ENCODE data around the gene ST3GAL3. TPM values are rescaled to one million over a fixed set of nuclear protein-coding genes. Genes with fewer than 3 reads are reported as not detected.
A peak's percentile ranks its signal among the peaks of the same experiment; 100 is the strongest.

The ST3GAL3 gene
- total RNA-seq, 1 donor from 2014 or later, result 25.1 TPM

DNA sequence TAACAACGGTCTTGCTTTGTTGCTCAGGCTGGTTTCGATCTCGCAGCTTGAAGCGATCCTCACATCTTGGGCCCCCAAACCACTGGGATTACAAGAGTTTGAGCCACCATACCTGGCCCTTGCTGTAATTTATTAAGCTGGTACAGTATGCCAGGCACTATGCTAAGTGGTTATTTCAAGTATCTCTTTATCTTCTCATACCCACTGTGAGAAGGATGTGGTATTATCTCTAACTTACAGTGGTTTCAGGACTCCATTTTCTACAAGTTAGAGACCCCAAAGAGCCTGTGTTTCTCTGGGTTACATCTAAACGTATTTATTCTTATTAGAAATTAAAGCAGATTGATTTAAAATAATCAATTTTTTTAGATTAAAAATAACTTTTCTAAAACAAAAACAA, 8.1 kb upstream of the ST3GAL3 start:
- Histone ChIP-seq H3K4me1 (ENCODE audit: control insufficient read depth in 3 of 3, insufficient read depth in 3 of 3, low read length in 3 of 3) (peaks cover 0 to under 1% (median 0%) of the 10 kb centered on the region in 3 donors), H3K27me3 (ENCODE audit: control insufficient read depth in 3 of 3, insufficient read depth in 3 of 3, low read length in 3 of 3) (no peaks in the 10 kb centered on the region), H3K27ac (ENCODE audit: low read depth, low read length) (no peak overlapping the region), H3K9me3 (ENCODE audit: control insufficient read depth in 3 of 3, low read length in 3 of 3) (no peaks in the 10 kb centered on the region), H3K36me3 (ENCODE audit: control insufficient read depth in 3 of 3, insufficient read depth in 3 of 3, low read length in 3 of 3) (peaks cover 72 to 85% (median 83%) of the 10 kb centered on the region in 3 donors), H3K4me3 (ENCODE audit: low read length in 3 of 3) (no peak overlapping the region), H3K9ac (ENCODE audit: low read depth in 1 of 3, low read length in 3 of 3) (no peak overlapping the region)

DNA sequence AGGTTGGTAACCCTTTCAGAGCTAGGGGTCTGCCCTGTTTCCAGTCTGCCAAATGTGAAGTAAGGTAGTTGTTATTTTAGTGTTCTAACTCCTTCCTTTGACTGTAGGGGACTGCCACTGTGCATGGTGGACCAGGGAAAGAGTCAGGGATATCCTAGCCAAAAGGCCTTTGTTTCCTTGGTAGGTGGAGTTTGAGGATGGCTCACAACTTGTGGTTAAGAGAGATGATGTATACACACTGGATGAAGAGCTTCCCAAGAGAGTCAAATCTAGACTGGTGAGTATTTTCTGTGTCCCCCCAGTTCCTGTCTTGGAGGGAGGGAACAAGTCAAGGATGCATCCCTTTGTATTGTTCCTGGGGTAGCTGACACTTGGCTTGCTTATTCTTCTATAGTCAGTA, 3.5 kb upstream of the ST3GAL3 start:
- Histone ChIP-seq H3K4me1 (ENCODE audit: control insufficient read depth in 3 of 3, insufficient read depth in 3 of 3, low read length in 3 of 3) (peaks cover 16 to 31% (median 27%) of the 10 kb centered on the region in 3 donors), H3K27me3 (ENCODE audit: control insufficient read depth in 3 of 3, insufficient read depth in 3 of 3, low read length in 3 of 3) (no peaks in the 10 kb centered on the region), H3K4me3 (ENCODE audit: low read length in 3 of 3) (no peak overlapping the region), H3K9me3 (ENCODE audit: control insufficient read depth in 3 of 3, low read length in 3 of 3) (no peaks in the 10 kb centered on the region), H3K9ac (ENCODE audit: low read depth in 1 of 3, low read length in 3 of 3) (no peak overlapping the region), H3K36me3 (ENCODE audit: control insufficient read depth in 3 of 3, insufficient read depth in 3 of 3, low read length in 3 of 3) (peaks cover 34 to 60% (median 52%) of the 10 kb centered on the region in 3 donors), H3K27ac (ENCODE audit: low read depth, low read length) (no peak overlapping the region)

DNA sequence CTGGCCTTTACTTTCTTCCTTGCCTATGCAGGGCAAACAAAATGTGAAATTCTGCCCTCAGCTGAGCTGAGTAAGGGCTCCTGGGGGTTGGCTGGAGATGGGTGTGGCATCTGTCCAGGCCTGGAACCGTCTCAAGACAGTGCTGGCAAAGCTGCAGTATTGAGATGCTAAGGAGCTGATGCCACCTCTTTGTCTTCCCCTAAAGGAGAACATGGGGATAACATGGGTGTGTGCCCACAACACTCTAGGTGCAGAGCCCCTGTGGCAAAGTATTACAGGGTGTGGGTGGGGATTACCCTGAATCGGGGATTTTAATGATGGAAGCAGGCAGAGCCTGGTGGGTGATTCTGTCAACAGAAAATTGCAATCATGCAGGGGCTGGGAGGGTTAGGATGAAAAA, 2.5 kb upstream of the ST3GAL3 start:
- H3K36me3 ChIP-seq (ENCODE audit: control insufficient read depth in 3 of 3, insufficient read depth in 3 of 3, low read length in 3 of 3), result peaks cover 33 to 56% (median 47%) of the 10 kb centered on the region in 3 donors
- no peaks in the 10 kb centered on the region for H3K9me3 ChIP-seq (ENCODE audit: control insufficient read depth in 3 of 3, low read length in 3 of 3)
- H3K4me1 ChIP-seq (ENCODE audit: control insufficient read depth in 3 of 3, insufficient read depth in 3 of 3, low read length in 3 of 3), result peaks cover 18 to 34% (median 27%) of the 10 kb centered on the region in 3 donors
- no peak overlapping the region for H3K4me3 ChIP-seq (ENCODE audit: low read length in 3 of 3)
- H3K9ac ChIP-seq (ENCODE audit: low read depth in 1 of 3, low read length in 3 of 3), result no peak overlapping the region
- no peak overlapping the region for H3K27ac ChIP-seq (ENCODE audit: low read depth, low read length)
- H3K27me3 ChIP-seq (ENCODE audit: control insufficient read depth in 3 of 3, insufficient read depth in 3 of 3, low read length in 3 of 3), result no peaks in the 10 kb centered on the region

DNA sequence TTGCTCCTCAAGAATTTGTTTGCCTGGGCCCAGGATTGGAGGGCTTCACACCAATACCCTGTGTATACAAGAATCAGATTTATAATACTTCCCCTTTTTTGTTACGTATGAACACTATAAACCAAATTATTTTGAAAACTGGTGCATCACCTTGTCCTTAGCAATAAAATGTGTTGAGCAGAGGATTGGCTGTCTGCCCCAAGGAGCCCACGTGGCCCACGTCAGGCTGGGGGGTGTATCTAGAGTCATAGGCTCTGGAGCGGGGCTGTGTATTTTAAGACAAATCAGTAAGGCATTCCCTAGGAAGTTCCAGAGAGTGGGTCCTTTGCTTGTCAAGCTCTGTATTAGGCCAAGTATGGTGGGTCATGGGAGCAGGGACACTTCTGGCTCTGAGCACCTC, 2.0 kb upstream of the ST3GAL3 start:
- peaks cover 18 to 34% (median 27%) of the 10 kb centered on the region in 3 donors for H3K4me1 ChIP-seq (ENCODE audit: control insufficient read depth in 3 of 3, insufficient read depth in 3 of 3, low read length in 3 of 3)
- no peak overlapping the region for H3K27ac ChIP-seq (ENCODE audit: low read depth, low read length)
- no peaks in the 10 kb centered on the region for H3K27me3 ChIP-seq (ENCODE audit: control insufficient read depth in 3 of 3, insufficient read depth in 3 of 3, low read length in 3 of 3)
- H3K9ac ChIP-seq (ENCODE audit: low read depth in 1 of 3, low read length in 3 of 3), result peak overlapping the region in 1 of 3 donors; percentile 25
- H3K4me3 ChIP-seq (ENCODE audit: low read length in 3 of 3), result no peak overlapping the region
- H3K36me3 ChIP-seq (ENCODE audit: control insufficient read depth in 3 of 3, insufficient read depth in 3 of 3, low read length in 3 of 3), result peaks cover 32 to 53% (median 42%) of the 10 kb centered on the region in 3 donors
- H3K9me3 ChIP-seq (ENCODE audit: control insufficient read depth in 3 of 3, low read length in 3 of 3), result no peaks in the 10 kb centered on the region

DNA sequence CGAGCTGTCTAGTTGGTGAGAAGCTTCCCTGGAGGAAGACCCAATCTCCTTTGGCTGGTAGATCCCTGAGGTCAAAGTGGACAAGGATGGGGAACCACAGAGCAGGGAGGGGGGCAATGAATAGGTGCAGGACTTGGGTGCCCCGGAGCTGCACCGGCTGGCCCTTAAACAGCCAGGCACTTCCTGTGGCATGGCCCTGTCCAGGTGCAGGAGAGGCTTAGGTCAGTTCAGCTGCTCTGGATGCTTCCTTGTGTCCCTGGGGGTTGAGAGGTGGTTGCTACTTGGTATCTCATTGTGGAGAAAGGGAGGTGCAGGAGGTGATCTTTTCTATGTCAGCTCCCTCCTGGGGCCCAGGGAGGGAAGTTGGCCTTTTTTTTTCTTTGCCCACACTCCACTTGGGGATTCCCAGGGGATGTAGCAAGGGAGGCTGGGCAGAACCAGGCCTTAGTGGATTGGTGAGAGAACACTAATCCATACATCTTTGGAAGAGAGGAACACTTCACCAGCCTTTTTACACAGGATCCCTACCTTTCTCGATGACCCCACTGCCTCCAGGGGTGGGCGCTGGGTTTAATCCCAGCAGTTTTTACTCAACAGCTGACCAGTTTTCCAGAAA, 1.2 kb upstream of the ST3GAL3 start:
- Histone ChIP-seq H3K4me3 (ENCODE audit: low read length in 3 of 3) (peak overlapping the region in 1 of 3 donors; percentile 96), H3K36me3 (ENCODE audit: control insufficient read depth in 3 of 3, insufficient read depth in 3 of 3, low read length in 3 of 3) (peaks cover 29 to 49% (median 40%) of the 10 kb centered on the region in 3 donors), H3K27ac (ENCODE audit: low read depth, low read length) (no peak overlapping the region), H3K27me3 (ENCODE audit: control insufficient read depth in 3 of 3, insufficient read depth in 3 of 3, low read length in 3 of 3) (no peaks in the 10 kb centered on the region), H3K4me1 (ENCODE audit: control insufficient read depth in 3 of 3, insufficient read depth in 3 of 3, low read length in 3 of 3) (peaks cover 18 to 35% (median 27%) of the 10 kb centered on the region in 3 donors), H3K9me3 (ENCODE audit: control insufficient read depth in 3 of 3, low read length in 3 of 3) (no peaks in the 10 kb centered on the region), H3K9ac (ENCODE audit: low read depth in 1 of 3, low read length in 3 of 3) (peak overlapping the region in 2 of 3 donors; percentile 87 to 94)

DNA sequence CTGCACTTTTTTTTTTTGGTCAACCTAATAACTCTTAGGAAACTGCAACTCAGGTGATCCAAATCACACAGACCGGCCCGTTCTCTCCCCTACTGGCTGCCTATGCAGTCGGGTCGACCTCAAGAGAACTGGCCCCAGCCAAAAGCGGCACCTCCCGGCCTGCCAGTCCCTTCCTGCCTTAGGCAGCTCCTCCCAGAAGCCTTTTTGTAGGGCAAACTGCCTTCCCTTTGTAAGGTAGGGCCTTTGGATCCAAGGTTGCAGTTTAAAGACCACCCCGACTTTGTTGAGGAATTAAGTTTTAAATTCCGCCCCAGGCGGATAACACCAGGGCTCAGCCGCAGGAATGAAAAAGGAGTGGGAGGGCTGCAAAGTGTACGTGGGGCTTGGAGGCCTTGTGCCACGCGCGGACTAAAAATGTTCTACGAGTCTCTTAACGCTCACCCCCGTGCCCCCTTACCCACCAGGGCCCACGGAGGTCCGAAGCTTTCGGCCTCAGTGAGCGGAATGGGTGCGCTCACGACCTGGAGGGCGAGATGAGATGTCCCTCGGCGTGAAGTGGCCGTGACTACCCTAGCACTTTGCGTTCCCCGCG, 642 bp upstream of the ST3GAL3 start:
- H3K27ac ChIP-seq (ENCODE audit: low read depth, low read length), result peak overlapping the region; percentile 88

DNA sequence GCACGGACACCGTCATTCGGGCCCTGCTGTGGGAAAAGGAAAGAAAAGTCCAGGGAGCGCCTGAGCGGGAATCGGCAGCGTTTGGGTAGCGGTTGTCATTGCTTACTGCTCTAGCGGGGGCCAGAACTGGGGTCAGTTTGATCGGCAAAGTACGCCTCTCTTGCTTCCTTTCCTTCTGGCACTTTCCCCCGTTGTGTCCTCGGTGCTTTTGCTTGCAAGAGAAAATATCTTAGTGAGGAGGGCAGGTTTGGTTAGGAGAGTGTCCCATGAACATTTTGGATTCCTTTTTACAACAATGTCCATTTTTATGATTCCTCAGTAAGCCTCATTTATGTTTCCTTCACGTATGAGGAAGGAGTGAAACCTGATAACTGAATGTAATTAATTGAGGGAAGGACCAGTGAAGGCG, 670 bp downstream of the ST3GAL3 start:
- peaks cover 18 to 52% (median 27%) of the 10 kb centered on the region in 3 donors for H3K4me1 ChIP-seq (ENCODE audit: control insufficient read depth in 3 of 3, insufficient read depth in 3 of 3, low read length in 3 of 3)
- no peaks in the 10 kb centered on the region for H3K9me3 ChIP-seq (ENCODE audit: control insufficient read depth in 3 of 3, low read length in 3 of 3)
- no peaks in the 10 kb centered on the region for H3K27me3 ChIP-seq (ENCODE audit: control insufficient read depth in 3 of 3, insufficient read depth in 3 of 3, low read length in 3 of 3)
- H3K9ac ChIP-seq (ENCODE audit: low read depth in 1 of 3, low read length in 3 of 3), result peak overlapping the region; percentile 90 to 95 (median 94)
- peaks cover 21 to 45% (median 33%) of the 10 kb centered on the region in 3 donors for H3K36me3 ChIP-seq (ENCODE audit: control insufficient read depth in 3 of 3, insufficient read depth in 3 of 3, low read length in 3 of 3)
- H3K27ac ChIP-seq (ENCODE audit: low read depth, low read length), result peak overlapping the region; percentile 88
- H3K4me3 ChIP-seq (ENCODE audit: low read length in 3 of 3), result peak overlapping the region; percentile 93 to 96 (median 95)

More for the DNA sequence above, 642 bp upstream of the ST3GAL3 start:
- Histone ChIP-seq H3K4me1 (ENCODE audit: control insufficient read depth in 3 of 3, insufficient read depth in 3 of 3, low read length in 3 of 3) (peaks cover 18 to 40% (median 27%) of the 10 kb centered on the region in 3 donors), H3K9me3 (ENCODE audit: control insufficient read depth in 3 of 3, low read length in 3 of 3) (no peaks in the 10 kb centered on the region), H3K27me3 (ENCODE audit: control insufficient read depth in 3 of 3, insufficient read depth in 3 of 3, low read length in 3 of 3) (no peaks in the 10 kb centered on the region), H3K9ac (ENCODE audit: low read depth in 1 of 3, low read length in 3 of 3) (peak overlapping the region; percentile 83 to 94 (median 87)), H3K4me3 (ENCODE audit: low read length in 3 of 3) (peak overlapping the region; percentile 78 to 96 (median 95)), H3K36me3 (ENCODE audit: control insufficient read depth in 3 of 3, insufficient read depth in 3 of 3, low read length in 3 of 3) (peaks cover 25 to 48% (median 36%) of the 10 kb centered on the region in 3 donors)

DNA sequence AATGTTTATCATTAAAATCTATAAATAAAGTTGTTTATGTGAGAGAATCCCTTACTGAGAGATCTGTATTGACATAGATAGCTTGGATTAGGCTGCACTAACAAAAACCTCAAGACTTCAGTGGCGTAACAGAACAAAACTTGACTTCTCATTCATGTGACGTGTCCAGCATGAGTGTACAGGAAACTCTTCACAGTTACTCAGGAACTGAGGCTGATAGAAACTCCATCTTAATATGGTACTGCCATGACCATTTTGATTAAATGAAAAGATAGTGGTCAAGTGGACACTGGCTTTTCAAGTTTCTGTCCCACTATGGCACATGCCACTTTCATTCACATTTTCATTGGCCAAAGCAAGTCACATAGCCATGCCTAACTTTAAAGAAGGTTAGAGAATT, 3.7 kb downstream of the ST3GAL3 start:
- H3K27me3 ChIP-seq (ENCODE audit: control insufficient read depth in 3 of 3, insufficient read depth in 3 of 3, low read length in 3 of 3), result no peaks in the 10 kb centered on the region
- no peak overlapping the region for H3K9ac ChIP-seq (ENCODE audit: low read depth in 1 of 3, low read length in 3 of 3)
- peaks cover 6 to 15% (median 9%) of the 10 kb centered on the region in 3 donors for H3K36me3 ChIP-seq (ENCODE audit: control insufficient read depth in 3 of 3, insufficient read depth in 3 of 3, low read length in 3 of 3)
- H3K4me1 ChIP-seq (ENCODE audit: control insufficient read depth in 3 of 3, insufficient read depth in 3 of 3, low read length in 3 of 3), result peaks cover 17 to 49% (median 24%) of the 10 kb centered on the region in 3 donors
- no peak overlapping the region for H3K4me3 ChIP-seq (ENCODE audit: low read length in 3 of 3)
- H3K9me3 ChIP-seq (ENCODE audit: control insufficient read depth in 3 of 3, low read length in 3 of 3), result no peaks in the 10 kb centered on the region
- H3K27ac ChIP-seq (ENCODE audit: low read depth, low read length), result no peak overlapping the region

DNA sequence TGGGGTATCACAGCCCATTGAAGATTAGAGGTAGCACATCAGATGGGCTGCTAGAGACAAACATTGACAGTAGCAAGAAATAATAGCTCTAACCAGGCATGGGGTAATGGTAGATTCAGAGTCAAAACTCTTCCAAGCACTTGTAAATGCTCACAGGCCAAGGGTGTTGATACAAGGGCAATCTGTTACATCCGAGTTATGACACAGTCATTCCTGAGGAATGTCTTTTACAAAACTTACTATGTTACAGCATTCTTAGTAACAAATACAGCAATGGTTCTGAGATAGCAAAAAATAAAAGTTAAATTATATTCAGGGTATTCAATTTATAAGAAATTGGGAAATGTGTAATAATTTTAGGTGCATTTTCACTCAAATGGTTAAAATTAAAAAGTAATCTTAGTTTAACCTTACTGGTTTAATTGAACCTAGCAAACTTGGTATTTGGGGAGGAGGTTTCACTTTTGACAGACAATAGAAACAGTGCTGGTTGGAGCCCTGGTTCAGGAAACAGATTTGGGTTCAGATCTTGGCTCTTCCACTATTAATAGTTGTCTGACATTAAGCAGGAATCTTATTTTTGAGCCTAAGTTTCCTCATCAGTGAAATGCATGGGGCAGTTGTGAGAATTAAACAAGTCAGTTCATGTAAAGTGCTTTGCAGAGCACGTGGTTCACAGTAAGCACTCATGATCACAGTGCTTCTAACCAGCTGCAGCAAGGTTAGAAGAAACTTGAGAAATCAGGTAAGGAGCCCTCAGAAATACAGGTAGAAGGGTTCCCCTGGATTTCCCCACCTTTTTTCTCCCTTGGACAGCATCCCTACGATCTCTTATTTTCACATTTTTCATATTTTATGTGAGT, 4.4 kb downstream of the ST3GAL3 start:
- Histone ChIP-seq H3K27me3 (ENCODE audit: control insufficient read depth in 3 of 3, insufficient read depth in 3 of 3, low read length in 3 of 3) (no peaks in the 10 kb centered on the region), H3K27ac (ENCODE audit: low read depth, low read length) (no peak overlapping the region), H3K4me3 (ENCODE audit: low read length in 3 of 3) (no peak overlapping the region), H3K9me3 (ENCODE audit: control insufficient read depth in 3 of 3, low read length in 3 of 3) (no peaks in the 10 kb centered on the region), H3K36me3 (ENCODE audit: control insufficient read depth in 3 of 3, insufficient read depth in 3 of 3, low read length in 3 of 3) (peaks cover 6 to 14% (median 9%) of the 10 kb centered on the region in 3 donors), H3K4me1 (ENCODE audit: control insufficient read depth in 3 of 3, insufficient read depth in 3 of 3, low read length in 3 of 3) (peaks cover 12 to 45% (median 24%) of the 10 kb centered on the region in 3 donors), H3K9ac (ENCODE audit: low read depth in 1 of 3, low read length in 3 of 3) (no peak overlapping the region)

All from skeletal muscle tissue (tissue), 4 donors.